Mesothelial cell of epicardium (in vitro differentiated cells): ENCODE measurements around the gene TASOR2. TPM values are rescaled to one million over a fixed set of nuclear protein-coding genes. Genes with fewer than 3 reads are reported as not detected.

ENCODE experiments used
- DNase-seq, 2 experiments: peaks; one replicate each; pipeline ENCODE4 v3.0.0; 2021; ENCODE audit warnings: low spot score in 2 of 2; ENCODE audit not compliant: unreplicated experiment in 2 of 2
- H3K27ac Mint-ChIP-seq: 2 replicates; pipeline ENCODE4 v1.8.0; 2021; ENCODE audit warnings: mixed read lengths
- H3K27me3 Mint-ChIP-seq: 2 replicates; pipeline ENCODE4 v1.8.0; 2021; ENCODE audit warnings: low read depth, mixed read lengths
- H3K36me3 Mint-ChIP-seq: 2 replicates; pipeline ENCODE4 v1.8.0; 2021; ENCODE audit warnings: mixed read lengths
- H3K4me1 Mint-ChIP-seq: 2 replicates; pipeline ENCODE4 v1.8.0; 2021; ENCODE audit warnings: mixed read lengths
- H3K4me3 Mint-ChIP-seq: 2 replicates; pipeline ENCODE4 v1.8.0; 2021; ENCODE audit warnings: mild to moderate bottlenecking, moderate library complexity, mixed read lengths
- H3K9me3 Mint-ChIP-seq: 2 replicates; pipeline ENCODE4 v1.8.0; 2021; ENCODE audit warnings: mixed read lengths
- CTCF ChIP-seq: fragments of 200-600 bp; sonication (generic); IDR thresholded peaks from one replicate; pipeline ENCODE4 v1.5.0; 2021; ENCODE audit warnings: antibody characterized with exemption; ENCODE audit not compliant: unreplicated experiment
- total RNA-seq: library from RNA; stranded (reverse); gene quantifications from 3 replicates; pipeline ENCODE4 v1.2.1, GENCODE V29; 2021

The TASOR2 gene
- total RNA-seq, 1 donor from 2014 or later: 90.1 TPM

- no peaks in the 10 kb centered on the region for H3K36me3 Mint-ChIP-seq
Measured at GRCh38 chr10:5669604-5670003, 15.0 kb upstream of the TASOR2 start.

GRCh38 chr10:5670662-5671375 lies 13.8 kb upstream of the TASOR2 start:
- TF ChIP-seq CTCF: no peak
- H3K36me3 Mint-ChIP-seq: no peaks in the 10 kb centered on the region
- H3K9me3 Mint-ChIP-seq: peaks cover 14% of the 10 kb centered on the region
- no peaks in the 10 kb centered on the region for H3K27me3 Mint-ChIP-seq
- no peak overlapping the region for H3K27ac Mint-ChIP-seq
- H3K4me1 Mint-ChIP-seq: peaks cover 7% of the 10 kb centered on the region
- H3K4me3 Mint-ChIP-seq: no peak overlapping the region
- no peak for DNase-seq

More at GRCh38 chr10:5669604-5670003, 15.0 kb upstream of the TASOR2 start:
- Mint-ChIP-seq H3K27ac (no peak overlapping the region), H3K27me3 (no peaks in the 10 kb centered on the region), H3K4me3 (no peak overlapping the region), H3K4me1 (peaks cover 11% of the 10 kb centered on the region), H3K9me3 (peaks cover 11% of the 10 kb centered on the region)
- no peak for DNase-seq
- no peak for TF ChIP-seq CTCF

GRCh38 chr10:5678397-5679036 lies 6.1 kb upstream of the TASOR2 start:
- peaks cover 11% of the 10 kb centered on the region for H3K9me3 Mint-ChIP-seq
- no peak overlapping the region for H3K27ac Mint-ChIP-seq
- no peaks in the 10 kb centered on the region for H3K36me3 Mint-ChIP-seq
- DNase-seq: no peak
- TF ChIP-seq CTCF: no peak
- peaks cover 47% of the 10 kb centered on the region for H3K27me3 Mint-ChIP-seq
- no peak overlapping the region for H3K4me3 Mint-ChIP-seq
- no peaks in the 10 kb centered on the region for H3K4me1 Mint-ChIP-seq

- Mint-ChIP-seq H3K4me3 (no peak overlapping the region), H3K36me3 (no peaks in the 10 kb centered on the region), H3K27me3 (peaks cover 47% of the 10 kb centered on the region)
Measured at GRCh38 chr10:5679037-5679435, 5.6 kb upstream of the TASOR2 start.

GRCh38 chr10:5679606-5680005 lies 5.0 kb upstream of the TASOR2 start:
- H3K27ac Mint-ChIP-seq: no peak overlapping the region
- peaks cover 3% of the 10 kb centered on the region for H3K9me3 Mint-ChIP-seq
- DNase-seq: no peak
- H3K36me3 Mint-ChIP-seq: no peaks in the 10 kb centered on the region
- H3K4me3 Mint-ChIP-seq: no peak overlapping the region
- peaks cover 6% of the 10 kb centered on the region for H3K4me1 Mint-ChIP-seq
- peaks cover 47% of the 10 kb centered on the region for H3K27me3 Mint-ChIP-seq
- TF ChIP-seq CTCF: no peak

More at GRCh38 chr10:5679037-5679435, 5.6 kb upstream of the TASOR2 start:
- no peak overlapping the region for H3K27ac Mint-ChIP-seq
- peaks cover 1% of the 10 kb centered on the region for H3K4me1 Mint-ChIP-seq
- TF ChIP-seq CTCF: no peak
- DNase-seq: no peak
- H3K9me3 Mint-ChIP-seq: peaks cover 9% of the 10 kb centered on the region
